ENCODE measurements around the gene YKT6. TPM values are rescaled to one million over a fixed set of nuclear protein-coding genes. Genes with fewer than 3 reads are reported as not detected.
"Not testable (repeated sequence)": the region's sequence is repeated elsewhere in the genome, so short reads cannot be mapped to it uniquely, and the experiment has no call there.

YKT6 gene
- polyA plus RNA-seq, 3 donors = 76.8 to 77.6 (median 77.0) TPM

- not testable (repeated sequence) for DNase-seq (ENCODE audit: low read depth in 3 of 3, low spot score in 2 of 3)
These were observed 28.9 kb upstream of the YKT6 start for GRCh38 chr7:44171901-44172300.

GRCh38 chr7:44172352-44172751, 28.4 kb upstream of the YKT6 start:
- DNase-seq (ENCODE audit: low read depth in 3 of 3, low spot score in 2 of 3) = no peak

GRCh38 chr7:44172803-44173424, 27.9 kb upstream of the YKT6 start:
- DNase-seq (ENCODE audit: low read depth in 3 of 3, low spot score in 2 of 3) = no peak

- DNase-seq (ENCODE audit: low read depth in 3 of 3, low spot score in 2 of 3) = no peak
These were observed 26.7 kb upstream of the YKT6 start for GRCh38 chr7:44173911-44174693.

GRCh38 chr7:44174694-44174948, 26.2 kb upstream of the YKT6 start:
- DNase-seq (ENCODE audit: low read depth in 3 of 3, low spot score in 2 of 3) = not testable (repeated sequence)

GRCh38 chr7:44175730-44176129, 25.0 kb upstream of the YKT6 start:
- no peak for DNase-seq (ENCODE audit: low read depth in 3 of 3, low spot score in 2 of 3)

- no peak for DNase-seq (ENCODE audit: low read depth in 3 of 3, low spot score in 2 of 3)
These were observed 24.3 kb upstream of the YKT6 start for GRCh38 chr7:44176486-44176885.

GRCh38 chr7:44177570-44178131, 23.1 kb upstream of the YKT6 start:
- no peak for DNase-seq (ENCODE audit: low read depth in 3 of 3, low spot score in 2 of 3)

- DNase-seq (ENCODE audit: low read depth in 3 of 3, low spot score in 2 of 3) = no peak
These were observed 20.1 kb upstream of the YKT6 start for GRCh38 chr7:44180631-44181030.

GRCh38 chr7:44182827-44183226, 18.0 kb upstream of the YKT6 start:
- no peak for DNase-seq (ENCODE audit: low read depth in 3 of 3, low spot score in 2 of 3)

GRCh38 chr7:44183386-44183785, 17.4 kb upstream of the YKT6 start:
- no peak for DNase-seq (ENCODE audit: low read depth in 3 of 3, low spot score in 2 of 3)

GRCh38 chr7:44184206-44184872, 16.4 kb upstream of the YKT6 start:
- DNase-seq (ENCODE audit: low read depth in 3 of 3, low spot score in 2 of 3) = no peak

- no peak for DNase-seq (ENCODE audit: low read depth in 3 of 3, low spot score in 2 of 3)
These were observed 15.8 kb upstream of the YKT6 start for GRCh38 chr7:44184873-44185446.

- DNase-seq (ENCODE audit: low read depth in 3 of 3, low spot score in 2 of 3) = no peak
These were observed 15.0 kb upstream of the YKT6 start for GRCh38 chr7:44185729-44186128.

GRCh38 chr7:44186736-44187135, 14.0 kb upstream of the YKT6 start:
- DNase-seq (ENCODE audit: low read depth in 3 of 3, low spot score in 2 of 3) = no peak

- no peak for DNase-seq (ENCODE audit: low read depth in 3 of 3, low spot score in 2 of 3)
These were observed 13.0 kb upstream of the YKT6 start for GRCh38 chr7:44187636-44188416.

- no peak for DNase-seq (ENCODE audit: low read depth in 3 of 3, low spot score in 2 of 3)
These were observed 12.1 kb upstream of the YKT6 start for GRCh38 chr7:44188480-44189225.

GRCh38 chr7:44189286-44189992, 11.3 kb upstream of the YKT6 start, which contains the start of gene GCK:
Gene GCK, minus strand, starts transcription at chr7:44189439. Its CDS starts 486 bp downstream, at chr7:44188953.
- DNase-seq (ENCODE audit: low read depth in 3 of 3, low spot score in 2 of 3) = peak in 1 of 3 donors; percentile 50

All from right renal cortex interstitium (tissue), 3 donors.